ENCODE measurements around the gene MDP1.
"Not testable (repeated sequence)": the region's sequence is repeated elsewhere in the genome, so short reads cannot be mapped to it uniquely, and the experiment has no call there.

Gene MDP1

DNA sequence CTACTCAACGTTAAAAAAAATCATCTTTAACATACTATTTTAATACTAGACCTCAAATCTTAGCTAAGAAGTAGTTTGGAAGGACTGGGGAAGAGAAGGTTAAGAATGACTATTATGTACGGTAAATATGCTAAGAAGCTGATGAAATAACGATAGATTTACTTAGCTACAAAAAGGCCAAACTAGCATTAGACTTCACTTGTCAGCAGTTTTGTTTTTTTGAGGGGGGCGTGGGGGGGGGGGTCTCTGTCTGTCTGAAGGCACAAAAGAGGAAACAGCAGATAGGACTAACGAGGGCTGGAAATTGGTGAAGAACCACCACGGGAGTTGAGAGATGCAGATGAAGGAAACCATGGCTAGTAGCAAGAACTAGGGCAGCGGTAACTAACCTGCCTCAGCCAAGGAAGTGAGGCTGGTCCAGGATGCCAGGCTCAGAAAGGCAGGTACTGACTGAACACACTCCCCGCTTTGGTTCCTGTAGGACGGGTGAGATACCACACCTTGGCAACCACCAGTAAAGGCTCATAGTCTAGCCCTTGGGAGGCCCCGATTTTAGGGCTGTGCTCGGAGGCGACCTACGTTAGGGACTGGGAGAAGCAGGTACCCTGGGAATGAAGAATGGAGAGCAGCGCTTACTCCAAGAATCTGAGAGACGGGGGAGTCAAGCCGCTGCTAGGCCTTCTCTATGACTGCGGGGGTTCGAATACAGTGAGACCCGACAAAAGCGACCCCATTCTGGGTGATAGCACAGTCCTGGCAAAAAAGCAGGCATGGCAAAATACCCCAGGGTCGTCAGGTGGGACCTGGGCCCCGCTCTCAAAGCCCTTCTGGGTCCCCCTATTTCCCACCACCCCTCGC is 15.6 kb upstream of the MDP1 start:
- DNase-seq: no peak

DNA sequence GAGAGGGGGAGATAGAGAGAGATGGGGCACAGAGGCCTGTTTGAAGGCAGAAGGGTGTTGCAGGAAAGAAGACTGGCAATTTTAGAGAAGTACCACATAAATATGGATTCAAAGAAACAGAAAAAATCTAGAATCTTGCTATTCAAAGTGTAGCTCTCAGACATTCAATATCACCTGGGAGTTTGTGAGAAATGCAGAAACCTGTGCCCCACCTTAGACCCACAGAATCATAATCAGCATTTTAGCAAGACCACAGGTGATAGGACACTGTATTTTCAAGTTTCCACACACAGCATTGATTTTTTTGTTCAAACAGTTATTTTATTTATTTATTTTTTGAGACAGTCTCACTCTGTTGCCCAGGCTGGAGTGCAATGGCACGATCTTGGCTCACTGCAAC is 13.0 kb upstream of the MDP1 start:
- no peak for DNase-seq

DNA sequence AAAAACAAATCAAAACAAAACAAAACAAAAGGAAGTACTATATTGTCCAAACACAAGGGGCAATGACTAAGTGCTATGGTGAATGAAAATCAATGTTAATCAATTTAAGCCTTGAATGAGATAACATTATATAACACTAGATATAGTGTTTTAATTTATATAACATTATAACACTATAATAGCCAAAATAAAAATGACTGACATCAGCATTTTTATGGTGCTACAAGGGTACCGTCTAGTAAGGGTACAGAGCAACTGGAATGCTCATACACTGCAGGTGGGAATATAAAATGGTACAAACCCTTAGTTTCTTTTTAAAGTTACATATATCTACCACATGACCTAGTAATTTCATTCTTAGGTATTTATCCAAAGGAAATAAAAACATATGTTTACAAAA is 10.6 kb upstream of the MDP1 start:
- no peak for DNase-seq

DNA sequence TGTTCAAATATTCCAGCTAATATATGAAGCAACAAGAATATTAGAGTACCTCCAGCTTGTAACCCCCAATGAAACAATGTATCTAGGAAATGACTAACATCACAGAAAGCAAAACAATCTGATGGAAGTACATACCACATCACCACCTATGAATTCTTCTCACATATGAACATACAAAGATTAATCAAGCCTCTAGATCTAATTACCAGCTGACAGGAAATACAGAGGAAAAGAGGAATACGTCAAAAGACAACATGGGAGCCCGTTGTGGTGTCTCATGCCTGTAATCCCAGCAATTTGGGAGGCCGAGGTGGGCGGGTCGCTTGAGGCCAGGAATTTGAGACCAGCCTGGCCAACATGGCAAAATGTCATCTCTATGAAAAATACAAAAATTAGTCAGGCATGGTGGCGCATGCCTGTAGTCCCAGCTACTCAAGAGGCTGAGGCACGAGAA is 8.8 kb upstream of the MDP1 start:
- no peak for DNase-seq

DNA sequence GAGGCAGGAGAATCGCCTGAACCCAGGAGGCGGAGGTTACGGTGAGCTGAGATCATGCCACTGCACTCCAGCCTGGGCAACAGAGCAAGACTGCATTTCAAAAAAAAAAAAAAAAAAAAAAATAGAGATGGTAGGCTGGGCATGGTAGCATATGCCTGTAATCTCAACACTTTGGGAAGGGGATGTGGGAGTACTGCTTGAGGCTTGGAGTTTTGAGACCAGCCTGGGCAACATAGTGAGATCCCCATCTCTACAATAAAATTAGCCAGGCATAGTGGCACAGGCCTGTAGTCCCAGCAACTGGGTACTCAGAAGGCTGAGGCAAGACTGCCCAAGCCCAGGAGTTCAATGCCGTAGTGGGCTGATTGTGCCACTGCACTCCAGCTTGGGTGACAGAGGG is 7.1 kb upstream of the MDP1 start:
- not testable (repeated sequence) for DNase-seq

DNA sequence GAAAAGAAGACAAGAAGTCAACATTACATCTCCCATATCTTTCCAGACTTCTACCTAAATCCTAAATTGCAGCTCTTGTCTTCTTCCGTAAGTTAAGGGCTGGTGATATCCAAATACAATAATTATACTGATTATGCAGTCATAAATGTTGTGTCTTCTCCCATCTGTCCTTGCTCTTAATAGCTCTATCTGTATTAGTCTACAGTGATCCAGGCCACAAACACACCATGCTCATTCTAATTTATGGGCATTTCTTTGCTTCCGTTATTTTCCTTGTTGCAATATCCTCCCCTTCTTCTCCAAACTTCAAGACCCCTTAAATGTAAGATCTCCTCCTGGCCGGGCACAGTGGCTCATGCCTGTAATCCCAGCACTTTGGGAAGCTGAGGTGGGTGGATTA is 3.7 kb upstream of the MDP1 start:
- no peak for DNase-seq

DNA sequence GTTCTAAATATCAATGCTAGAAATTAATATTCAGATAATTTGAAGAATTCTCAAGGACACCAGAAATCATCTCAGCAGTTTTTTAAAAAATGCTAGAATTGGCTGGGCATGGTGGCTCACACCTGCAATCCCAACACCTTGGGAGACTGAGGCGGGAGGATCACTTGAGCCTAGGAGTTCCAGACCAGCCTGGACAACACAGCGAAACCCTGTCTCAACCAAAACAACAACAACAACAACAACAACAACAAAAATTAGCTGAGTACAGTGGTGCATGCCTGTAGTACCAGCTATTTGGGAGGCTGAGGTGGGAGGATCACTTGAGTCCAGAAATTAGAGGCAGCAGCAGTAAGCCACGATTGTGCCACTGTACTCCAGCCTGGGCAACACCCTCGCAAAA is 3.2 kb upstream of the MDP1 start:
- DNase-seq: no peak

DNA sequence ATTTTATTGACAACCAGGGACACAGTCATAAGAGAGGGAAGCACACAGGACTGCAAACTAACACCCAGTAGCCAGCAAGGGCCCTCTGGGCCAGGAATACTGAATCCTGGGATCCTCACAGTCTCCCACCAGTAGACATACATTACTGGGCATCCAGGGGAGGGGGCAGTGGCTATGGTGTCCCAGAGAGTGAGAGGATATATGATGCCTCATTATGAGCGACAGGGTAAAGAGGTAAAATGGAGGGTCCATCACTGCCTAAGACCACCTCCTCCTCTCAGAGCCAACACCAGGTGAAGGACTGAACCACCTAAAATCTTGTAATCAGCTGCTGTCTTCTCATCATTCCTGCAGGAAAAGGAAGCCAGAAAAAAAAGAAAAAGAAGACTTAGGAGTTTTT is 1.0 kb upstream of the MDP1 start:
- DNase-seq: not testable (repeated sequence)

DNA sequence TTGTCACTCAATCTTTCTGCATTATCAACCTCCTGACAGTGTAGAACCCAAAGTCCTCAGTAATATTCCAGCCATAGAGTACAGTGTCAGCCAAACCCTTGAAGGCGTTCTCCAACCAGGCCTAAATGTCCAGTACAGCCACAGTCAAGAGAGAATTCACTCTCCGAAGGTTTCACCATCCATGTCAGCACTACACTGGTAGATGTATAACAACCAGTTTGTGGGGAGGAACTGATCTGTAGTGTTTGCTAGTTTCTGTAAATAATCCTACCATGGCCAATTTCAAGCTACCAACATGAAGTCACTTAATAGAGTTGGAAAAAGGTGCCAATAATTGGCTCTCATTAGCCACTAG is 456 bp upstream of the MDP1 start:
- DNase-seq: no peak

DNA sequence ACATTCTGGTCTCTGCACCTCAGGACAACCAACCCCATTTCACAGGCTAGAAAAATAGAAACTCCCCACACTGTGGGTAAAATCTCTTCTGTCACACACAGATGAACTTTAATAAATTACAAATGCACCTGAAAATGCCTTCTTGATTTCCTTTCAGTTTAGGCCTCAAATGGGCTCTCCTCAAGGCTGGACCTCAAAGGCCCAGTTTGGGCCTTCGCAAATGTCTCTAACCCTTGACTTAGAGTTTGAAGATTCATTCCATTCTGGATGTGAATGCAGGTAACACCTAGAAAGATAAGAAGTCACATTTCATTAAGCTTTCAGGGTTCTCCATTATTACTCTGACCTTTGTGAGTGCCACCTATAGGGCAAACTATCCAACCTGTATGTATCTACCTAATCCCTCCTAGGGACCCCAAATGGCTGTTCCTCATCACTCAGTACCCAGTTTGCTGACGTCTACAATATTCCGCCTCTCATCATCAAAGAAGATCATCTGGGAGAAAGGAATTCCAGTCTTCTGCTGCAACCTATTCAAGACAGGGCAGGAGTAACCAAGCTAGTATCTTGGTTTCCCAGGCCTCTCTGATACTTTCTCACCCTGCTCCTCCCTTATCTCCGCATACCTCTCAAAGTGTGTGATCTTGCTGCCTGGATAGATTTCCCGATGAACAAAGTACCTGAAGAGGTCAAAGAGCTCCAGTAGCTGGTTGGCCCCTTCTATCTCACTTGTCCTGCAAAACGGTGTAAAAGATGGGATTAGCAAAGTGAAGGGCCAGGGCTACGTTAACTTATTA is 1.8 kb downstream of the MDP1 start:
- DNase-seq: no peak

DNA sequence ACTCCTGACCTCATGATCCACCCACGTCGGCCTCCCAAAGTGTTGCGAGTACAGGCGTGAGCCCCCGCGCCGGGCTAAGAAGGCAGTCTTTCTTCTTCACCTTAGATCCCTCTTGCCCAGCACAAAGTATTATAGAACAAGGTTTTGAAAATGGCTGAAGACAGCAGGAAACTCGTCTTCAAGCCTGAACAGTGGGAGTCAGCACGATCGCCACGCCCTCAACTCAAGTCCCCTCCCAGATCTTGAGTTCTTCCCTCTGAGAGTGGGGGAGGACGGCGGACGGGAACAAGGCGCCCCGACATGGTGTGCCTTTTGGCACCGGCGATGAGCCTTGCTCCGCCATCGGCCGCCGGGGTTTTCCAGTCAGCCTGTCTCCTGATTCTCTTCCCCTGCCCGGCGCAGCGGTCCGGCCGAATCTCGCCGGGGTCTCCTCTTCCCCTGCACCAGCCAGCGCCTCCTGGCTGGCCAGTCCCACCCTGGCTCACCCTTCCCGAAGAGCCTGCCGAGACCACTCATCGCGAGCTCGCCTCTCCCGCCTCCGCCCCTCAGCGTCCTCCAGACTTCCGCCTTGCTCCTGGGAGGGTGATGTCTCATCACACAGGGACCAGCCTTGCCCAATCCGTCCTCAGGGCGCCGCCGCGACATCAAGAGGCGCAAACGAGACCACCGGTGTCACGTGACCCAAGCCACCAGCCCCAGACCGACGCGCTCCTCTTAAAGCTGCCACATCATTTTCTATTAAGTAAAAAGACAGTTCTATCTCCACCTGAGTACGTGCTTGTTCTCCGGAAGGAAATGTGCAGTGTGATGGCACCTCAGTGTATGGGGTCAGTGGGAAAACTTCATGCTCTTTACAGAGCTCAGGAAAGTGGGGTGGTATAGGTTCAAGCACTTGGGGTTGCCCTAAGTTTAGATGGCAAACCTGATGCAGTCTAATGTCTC is 2.7 kb downstream of the MDP1 start, which contains the start of gene CHMP4A:
CHMP4A (minus strand) TSS at position 565 of the 942 bp plus-strand sequence; CDS start at position 516, 49 bp downstream.
- DNase-seq: peak; percentile 54 to 94 (median 87)

DNA sequence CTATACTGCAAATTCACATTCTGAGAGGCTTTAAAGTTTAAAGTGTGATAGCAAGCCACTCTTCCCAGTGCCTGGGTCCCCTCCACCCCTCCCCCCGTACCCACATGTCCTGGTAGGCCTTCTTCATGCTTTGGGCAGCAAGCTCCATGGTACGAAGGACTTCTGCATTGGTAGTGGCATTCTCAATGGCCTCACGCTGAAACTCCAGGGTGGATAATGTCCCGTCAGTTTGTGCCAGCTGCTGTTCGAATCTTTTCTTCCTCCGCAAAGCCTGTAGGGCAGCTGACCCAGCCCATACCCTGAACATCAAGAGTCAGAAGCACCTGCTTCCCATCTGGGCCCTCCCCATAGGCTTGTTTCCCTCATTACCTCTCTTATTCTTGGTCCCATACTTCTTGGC is 4.6 kb downstream of the MDP1 start:
- DNase-seq: no peak

DNA sequence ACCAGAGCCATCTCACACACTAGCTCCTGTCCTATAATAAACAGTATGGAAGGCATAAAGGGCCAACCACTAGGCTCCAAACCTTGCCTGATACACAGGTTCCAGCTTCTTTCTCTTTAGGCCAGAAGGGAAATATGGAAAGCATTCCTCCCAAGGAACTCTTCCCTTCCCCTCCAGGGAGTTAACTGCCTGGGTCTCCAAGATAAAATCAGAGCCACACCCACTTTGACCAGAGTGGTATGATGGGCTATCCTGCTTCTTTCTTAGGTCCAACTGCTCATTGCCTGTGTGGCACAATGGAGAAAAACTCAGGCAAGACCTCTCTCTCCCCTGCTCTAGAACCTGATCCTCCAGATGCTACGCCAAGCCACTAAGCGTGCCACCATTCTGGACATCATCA is 8.2 kb downstream of the MDP1 start:
- no peak for DNase-seq

DNA sequence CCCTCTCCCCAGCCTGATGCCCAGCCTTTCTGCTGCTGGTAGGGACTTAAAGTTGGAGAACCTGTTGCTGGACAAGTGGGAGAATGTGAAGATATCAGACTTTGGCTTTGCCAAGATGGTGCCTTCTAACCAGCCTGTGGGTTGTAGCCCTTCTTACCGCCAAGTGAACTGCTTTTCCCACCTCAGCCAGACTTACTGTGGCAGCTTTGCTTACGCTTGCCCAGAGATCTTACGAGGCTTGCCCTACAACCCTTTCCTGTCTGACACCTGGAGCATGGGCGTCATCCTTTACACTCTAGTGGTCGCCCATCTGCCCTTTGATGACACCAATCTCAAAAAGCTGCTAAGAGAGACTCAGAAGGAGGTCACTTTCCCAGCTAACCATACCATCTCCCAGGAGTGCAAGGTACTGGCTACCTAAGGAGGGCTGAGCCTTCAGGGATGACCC is 8.7 kb downstream of the MDP1 start:
- DNase-seq: no peak

DNA sequence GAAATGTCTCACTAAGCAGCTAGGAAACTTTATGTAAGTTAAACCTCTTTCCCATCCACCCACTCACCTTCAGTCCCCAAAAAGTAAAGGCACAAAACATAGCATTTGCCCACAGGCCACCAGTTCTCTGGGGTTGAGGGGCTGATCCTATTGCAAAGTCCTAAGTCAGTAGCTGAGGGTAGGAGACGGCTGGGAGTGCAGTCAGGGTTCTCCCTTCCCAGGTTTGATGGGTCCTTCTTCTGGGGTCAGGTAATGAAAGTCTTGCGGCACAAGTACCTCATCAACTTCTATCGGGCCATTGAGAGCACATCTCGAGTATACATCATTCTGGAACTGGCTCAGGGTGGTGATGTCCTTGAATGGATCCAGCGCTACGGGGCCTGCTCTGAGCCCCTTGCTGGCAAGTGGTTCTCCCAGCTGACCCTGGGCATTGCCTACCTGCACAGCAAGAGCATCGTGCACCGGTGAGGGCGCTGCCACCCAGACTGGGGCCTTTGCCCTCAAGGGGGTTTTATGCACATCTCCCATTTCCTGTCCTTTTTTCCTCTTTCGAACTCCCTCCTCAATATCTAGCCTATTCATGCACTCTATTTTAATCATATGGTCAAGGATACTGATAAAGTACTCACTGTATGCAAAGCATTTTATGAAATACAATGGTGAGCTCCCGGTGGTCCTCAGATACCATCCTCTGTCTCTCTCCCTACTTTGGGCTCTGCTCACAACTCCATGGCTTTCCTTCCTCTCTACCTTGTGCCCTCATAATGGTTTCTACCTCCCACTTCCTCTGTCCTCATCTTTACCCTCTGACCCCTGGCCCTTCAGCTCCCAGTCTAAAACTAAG is 9.4 kb downstream of the MDP1 start:
- no peak for DNase-seq

DNA sequence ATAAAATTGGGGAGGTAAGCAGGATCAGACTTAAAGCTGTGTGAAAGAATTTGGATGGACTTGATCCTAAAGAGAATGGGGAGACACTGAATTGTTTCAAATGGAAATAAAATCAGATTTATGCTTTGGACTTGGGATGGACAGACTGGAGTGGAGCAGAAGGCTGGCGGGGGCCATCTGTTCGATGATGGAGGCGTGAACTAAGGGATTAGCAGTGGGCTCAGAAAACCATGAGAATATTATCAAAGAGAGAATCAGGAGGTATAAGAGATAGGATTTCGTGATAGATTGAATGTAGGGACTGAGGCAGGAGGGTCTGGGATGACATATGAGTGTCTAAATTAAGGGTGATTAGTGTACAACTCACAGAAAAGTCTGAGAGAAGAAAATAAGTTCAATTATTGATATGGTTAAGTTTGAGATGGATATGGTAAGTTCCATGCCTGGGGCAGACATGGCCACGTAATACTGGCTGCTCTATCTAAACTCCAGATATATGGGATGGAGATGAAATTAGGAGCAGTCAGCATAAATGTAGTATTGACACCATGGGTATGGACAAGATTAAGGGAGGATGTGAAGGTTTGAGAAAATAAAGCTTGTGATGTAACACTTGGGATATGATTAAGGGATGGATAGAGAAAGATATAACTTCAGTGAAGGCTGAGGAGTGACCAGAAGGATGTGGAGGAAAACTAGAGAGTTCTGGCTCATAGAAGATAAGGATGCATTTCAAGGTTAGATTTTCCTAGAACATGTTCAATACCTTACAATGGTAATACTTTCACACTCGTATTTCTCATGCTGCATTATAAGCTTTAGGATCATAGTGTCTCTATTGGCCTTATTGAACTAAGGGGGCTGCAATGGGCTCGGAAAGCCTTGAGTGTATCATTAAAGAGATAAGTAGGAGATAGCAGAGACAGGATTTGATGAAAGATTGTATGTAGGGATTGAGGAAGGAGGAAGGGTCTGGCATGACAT is 11.4 kb downstream of the MDP1 start:
- DNase-seq: no peak

DNA sequence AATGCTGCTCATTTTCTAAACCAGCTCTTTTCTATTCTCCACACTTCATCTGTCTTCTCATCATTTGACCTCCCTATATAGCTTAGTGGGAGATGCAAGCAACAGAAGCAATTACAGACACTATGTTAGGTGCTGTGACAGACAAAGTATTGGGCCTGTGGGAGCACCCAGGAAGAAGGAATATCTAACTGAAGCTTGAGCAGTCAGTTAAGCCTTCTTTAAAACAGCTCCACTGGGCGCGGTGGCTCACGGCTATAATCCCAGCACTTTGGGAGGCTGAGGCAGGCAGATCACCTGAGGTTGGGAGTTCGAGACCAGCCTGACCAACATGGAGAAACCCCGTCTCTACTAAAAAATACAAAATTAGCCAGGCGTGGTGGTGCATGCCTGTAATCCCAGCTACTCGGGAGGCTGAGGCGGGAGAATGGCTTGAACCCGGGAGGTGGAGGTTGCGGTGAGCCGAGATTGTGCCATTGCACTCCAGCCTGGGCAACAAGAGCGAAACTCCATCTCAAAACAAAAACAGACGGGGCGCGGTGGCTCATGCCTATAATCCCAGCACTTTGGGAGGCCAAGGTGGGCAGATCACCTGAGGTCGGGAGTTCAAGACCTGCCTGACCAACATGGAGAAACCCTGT is 12.5 kb downstream of the MDP1 start:
- not testable (repeated sequence) for DNase-seq

DNA sequence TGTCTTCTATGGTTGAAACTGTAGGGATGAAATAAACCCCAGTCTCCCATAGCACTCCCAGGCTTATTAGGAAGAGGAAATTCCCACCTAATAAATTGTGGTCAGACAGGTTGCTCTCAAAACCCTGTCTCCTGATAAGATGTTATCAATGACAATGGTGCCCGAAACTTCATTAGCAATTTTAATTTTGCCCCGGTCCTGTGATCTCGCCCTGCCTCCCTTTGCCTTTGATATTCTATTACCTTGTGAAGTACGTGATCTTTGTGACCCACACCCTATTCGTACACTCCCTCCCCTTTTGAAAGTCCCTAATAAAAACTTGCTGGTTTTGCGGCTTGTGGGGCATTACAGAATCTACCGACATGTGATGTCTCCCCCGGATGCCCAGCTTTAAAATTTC is 13.3 kb downstream of the MDP1 start:
- not testable (repeated sequence) for DNase-seq

DNA sequence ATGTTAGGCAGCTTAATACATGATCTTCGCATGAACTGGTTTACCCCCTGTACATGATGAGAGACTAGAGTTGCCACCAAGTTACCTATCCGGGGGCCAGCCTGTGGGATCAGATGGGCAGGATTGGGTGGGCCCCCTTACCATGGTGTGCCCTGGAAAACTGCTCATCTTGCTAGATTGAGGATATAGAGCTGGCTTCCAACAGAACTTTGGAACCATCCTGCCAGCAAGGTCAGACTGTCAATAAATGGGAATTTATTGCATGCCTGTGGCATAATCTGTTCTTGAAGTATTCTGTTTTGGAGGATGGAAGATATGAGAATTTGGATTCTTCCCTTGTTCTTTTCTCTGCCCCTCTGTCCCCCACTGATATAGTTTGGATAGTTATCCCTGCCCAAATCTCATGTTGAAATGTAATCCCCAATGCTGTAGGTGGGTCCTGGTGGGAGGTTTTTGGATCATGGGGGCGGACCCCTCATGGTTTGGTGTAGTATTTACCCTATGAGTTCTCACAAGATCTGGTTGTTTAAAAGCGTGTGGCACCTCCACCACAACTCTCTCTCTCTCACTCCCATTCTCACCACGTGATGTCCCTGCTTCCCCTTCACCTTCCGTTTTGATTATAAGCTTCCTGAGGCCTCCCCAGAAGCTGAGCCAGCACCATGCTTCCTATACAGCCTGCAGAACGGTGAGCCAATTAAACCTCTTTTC is 16.9 kb downstream of the MDP1 start:
- no peak for DNase-seq
